GM12801 (cell line): ENCODE results near the gene MPHOSPH10.

Experiments
- TF ChIP-seq, protein P1 (sequence below): IDR thresholded peaks from one replicate; pipeline ENCODE4 v1.5.1; 2011; ENCODE audit warnings: control low read depth; ENCODE audit not compliant: insufficient read length; ENCODE audit errors: extremely low read depth

MPHOSPH10 gene

DNA sequence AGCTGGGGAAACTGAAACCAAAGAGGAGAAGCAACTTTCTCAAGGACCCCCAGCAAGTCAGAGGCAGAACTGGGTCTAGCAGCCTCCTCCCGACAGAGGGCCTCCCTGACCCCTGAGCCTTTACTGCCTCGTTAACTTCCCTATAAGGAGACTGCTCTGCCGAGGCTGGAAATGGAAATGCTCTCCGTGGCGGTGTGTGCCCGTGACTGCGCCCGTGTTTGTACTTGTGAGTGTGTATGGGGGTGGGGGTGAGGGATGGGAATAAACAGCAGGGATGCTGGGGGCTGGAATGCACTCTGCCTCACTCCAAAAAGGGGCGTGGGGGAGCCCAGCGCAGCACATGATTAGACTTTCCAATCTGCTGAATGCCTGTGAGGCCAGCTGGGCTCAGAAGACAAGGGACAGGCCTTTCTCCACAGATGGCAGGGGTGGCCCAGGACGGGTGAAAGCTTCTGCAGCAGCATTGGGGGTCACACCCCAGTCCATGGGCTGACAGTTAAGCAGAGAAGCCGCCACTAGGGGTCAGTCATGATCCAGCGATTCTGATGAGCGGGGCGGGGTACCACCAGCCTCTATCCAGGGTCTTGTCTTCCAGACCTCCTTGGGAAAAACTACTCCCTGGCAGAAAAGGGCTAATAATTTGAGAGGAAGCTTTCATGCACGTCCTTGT is 26.8 kb downstream of the MPHOSPH10 start:
- TF ChIP-seq, protein P1, sequence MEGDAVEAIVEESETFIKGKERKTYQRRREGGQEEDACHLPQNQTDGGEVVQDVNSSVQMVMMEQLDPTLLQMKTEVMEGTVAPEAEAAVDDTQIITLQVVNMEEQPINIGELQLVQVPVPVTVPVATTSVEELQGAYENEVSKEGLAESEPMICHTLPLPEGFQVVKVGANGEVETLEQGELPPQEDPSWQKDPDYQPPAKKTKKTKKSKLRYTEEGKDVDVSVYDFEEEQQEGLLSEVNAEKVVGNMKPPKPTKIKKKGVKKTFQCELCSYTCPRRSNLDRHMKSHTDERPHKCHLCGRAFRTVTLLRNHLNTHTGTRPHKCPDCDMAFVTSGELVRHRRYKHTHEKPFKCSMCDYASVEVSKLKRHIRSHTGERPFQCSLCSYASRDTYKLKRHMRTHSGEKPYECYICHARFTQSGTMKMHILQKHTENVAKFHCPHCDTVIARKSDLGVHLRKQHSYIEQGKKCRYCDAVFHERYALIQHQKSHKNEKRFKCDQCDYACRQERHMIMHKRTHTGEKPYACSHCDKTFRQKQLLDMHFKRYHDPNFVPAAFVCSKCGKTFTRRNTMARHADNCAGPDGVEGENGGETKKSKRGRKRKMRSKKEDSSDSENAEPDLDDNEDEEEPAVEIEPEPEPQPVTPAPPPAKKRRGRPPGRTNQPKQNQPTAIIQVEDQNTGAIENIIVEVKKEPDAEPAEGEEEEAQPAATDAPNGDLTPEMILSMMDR: no peak

DNA sequence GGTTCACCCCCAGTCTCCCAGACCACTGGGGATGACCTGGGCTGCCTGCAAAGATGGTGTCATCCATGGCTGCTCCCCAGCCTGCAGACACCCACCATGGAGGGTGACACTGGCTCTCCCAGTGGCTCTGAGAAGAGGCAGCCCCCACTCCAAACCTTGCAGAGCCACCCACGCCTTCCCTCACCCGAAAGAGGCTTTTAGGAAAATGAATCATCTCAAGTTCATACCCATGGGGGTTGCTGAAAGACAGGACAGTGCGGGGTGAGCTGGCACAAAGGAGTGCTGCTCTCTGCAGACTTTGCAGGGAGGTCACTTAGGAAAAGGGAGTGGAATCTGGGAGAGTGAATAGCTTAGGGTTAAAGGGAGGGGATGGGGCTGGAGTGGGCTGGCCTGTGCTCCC is 36.4 kb downstream of the MPHOSPH10 start:
- TF ChIP-seq, protein P1: no peak

DNA sequence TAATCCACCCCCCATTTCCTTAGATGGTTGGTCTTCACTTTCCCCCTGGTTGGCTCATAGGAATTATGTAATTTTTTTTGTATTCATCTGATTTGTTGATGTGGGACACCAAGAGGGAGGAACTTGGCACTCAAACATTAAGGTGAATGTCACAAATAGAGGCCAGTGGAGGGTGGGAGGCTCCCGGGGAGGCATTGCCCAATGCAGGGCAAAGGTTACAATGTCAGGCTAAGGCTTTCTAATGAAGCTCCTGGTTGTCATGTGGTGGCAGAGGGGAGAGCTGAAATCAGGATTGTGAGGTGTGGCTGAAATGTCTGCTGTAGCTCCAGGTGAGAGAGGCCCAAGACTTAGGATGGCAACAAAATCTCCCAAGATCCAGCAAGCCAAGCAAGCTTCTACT is 42.7 kb downstream of the MPHOSPH10 start:
- TF ChIP-seq, protein P1: no peak

DNA sequence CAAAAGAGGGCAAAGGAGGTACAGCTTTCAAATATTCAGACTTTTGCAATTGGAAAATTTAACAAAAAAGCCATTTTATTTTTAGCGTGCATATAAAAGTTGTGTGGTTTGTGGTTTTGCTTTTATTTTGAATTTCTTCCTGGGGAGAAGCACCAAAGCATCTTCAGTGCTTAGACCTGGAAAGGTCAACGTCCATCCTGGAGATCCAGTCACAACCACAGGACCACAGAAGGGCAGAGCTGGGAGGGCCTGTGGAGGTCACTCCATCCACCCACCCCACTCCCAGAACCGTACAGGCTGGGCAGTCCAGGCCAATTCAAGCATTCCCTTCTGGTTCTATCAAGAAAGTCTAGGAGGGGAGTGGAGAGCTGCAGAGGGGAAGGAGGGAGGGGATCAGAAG is 43.8 kb downstream of the MPHOSPH10 start:
- TF ChIP-seq, protein P1: no peak

DNA sequence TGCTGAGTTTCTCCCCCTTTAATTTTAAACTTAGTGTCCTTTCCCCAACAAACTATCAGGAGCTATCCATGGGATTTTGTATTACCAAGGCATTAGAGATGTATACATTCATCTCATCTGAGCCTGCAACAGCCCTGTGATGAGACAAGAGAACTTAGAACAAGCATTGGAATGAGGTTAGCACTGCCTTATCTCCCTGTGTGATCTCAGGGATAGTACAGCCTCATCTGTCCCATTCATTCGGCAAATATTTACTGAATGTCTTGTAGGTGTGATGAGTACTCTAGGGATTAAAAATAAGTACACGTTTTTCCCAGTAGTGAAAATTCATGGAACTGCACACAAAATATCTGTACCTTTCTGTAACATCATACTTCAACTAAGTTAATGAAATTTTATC is 50.9 kb downstream of the MPHOSPH10 start:
- TF ChIP-seq, protein P1: no peak

DNA sequence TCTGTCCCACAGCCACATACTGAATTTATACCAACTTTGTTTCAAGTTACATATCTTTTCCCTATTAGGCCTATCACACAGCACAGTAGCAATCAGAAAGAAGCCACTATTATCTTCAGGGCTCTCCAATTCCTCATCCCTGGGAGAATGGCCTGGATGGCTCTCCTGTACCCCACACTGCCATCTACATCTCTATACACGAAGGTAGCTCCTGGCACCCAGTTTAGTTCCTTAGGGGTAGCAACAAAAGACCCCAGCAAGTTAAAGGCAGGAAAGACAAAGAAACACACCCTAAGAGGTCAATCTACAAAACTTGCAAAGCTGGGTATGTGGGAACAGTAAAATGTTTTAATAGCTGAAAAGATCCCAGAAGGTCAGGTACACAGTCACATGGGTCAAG is 56.5 kb downstream of the MPHOSPH10 start:
- TF ChIP-seq, protein P1: no peak

DNA sequence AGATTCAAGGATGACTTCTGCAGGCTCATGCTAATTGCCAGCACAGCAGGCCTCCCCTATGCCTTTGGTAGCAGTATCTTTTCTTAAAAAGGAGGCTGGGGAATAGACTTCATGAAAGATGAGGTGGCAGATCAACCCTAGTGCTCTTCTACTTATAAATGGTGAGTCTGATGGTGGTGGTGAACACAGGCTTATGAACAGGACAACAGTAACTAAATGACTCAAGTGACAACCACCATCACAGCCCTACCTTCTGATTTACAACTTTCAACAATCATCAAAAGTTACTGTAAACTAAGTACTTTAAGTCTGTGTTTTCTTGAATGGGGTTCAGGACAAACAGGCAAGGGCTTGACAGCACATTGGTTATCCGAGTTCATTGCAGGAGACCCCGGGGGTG is 57.2 kb downstream of the MPHOSPH10 start:
- TF ChIP-seq, protein P1: no peak
